Renal cortical epithelial cell (primary cell): Measurements from ENCODE around the gene ALAD. TPM values are rescaled to one million over a fixed set of nuclear protein-coding genes. Genes with fewer than 3 reads are reported as not detected.
"Not testable (repeated sequence)": the region's sequence is repeated elsewhere in the genome, so short reads cannot be mapped to it uniquely, and the experiment has no call there.

Experiments used
- DNase-seq: peaks from one replicate; pipeline ENCODE4 v3.0.0-alpha.2; 2011; ENCODE audit warnings: low read depth
- total RNA-seq: library from RNA; depleted of rRNA; stranded (reverse); fragments of >200 nt; gene quantifications from 2 replicates; pipeline ENCODE4 v1.2.3, GENCODE V29; 2014

ALAD gene
- total RNA-seq, 1 donor from 2014 or later, result 34.0 TPM

DNA sequence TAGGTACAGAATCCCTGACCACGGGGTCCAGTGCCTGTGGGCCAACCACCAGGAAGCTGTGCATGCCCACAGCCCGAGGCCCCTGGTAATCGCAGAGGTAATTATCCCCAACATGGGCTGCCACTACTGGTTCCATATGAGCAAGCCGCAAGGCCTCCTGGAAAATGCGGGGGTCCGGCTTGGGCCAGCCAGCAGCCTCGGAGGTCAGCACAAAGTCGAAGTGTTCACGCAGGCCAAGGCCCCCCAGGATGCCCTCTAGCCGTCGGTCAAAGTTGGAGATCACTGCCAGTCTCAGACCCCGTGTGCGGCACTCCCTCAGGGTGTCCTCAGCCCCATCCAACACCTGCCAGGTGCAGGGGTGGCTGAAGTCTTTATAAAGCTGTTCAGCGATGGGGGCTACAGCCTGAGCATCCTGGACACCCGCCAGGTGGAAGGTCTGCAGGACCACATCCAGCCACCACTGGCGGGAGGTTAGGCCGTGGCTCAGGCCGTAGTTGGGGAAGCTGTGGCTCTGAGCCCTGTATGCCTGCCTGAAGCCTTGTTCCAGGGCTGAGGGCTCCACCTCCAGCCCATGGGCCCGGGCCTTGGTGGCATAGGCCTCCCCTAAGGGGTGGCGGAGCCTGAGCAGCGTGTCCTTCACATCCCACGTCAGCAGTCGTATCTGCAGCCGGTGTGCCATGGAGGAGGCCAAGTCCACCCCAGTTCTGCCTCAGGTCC, 27.2 kb downstream of the ALAD start:
- DNase-seq, result no peak

DNA sequence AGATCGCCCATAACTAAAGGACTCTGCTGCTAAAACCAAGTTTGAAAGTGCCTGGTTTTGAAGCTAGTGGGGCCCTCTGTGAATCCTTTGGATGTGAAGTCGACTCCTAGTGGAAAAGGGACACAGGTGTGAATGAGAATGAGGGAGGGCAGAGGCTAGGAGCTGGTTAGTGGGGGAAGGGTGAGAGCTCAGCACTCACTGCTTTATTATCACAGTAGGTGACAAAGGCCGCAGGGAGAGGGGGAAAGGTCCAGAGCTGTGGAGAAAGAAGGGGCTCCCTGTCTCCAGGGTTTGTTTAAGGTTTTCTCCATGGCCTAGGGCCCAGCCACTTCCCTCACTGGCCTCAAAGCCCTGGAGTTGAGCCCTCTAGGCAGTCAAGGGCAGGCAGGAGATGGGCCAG, 27.8 kb downstream of the ALAD start:
- no peak for DNase-seq

DNA sequence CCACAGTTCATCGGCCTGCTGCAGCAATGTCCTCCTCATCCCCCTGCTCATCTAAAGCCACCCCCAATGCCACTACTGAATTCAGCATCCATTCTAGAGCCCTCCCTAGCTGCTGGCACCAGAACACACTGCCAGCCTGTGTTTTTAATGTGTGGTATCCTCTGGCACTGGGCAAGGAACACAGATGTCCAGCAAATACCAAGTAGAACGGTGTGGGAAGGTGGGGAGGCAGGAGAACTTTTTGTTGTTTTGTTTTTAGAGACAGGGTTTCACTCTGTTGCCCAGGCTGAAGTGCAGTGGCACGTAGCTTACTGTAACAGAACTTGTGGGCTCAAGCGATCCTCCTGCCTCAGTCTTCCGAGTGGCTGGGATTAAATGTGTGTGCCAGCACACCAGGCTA, 29.0 kb downstream of the ALAD start:
- DNase-seq, result no peak

DNA sequence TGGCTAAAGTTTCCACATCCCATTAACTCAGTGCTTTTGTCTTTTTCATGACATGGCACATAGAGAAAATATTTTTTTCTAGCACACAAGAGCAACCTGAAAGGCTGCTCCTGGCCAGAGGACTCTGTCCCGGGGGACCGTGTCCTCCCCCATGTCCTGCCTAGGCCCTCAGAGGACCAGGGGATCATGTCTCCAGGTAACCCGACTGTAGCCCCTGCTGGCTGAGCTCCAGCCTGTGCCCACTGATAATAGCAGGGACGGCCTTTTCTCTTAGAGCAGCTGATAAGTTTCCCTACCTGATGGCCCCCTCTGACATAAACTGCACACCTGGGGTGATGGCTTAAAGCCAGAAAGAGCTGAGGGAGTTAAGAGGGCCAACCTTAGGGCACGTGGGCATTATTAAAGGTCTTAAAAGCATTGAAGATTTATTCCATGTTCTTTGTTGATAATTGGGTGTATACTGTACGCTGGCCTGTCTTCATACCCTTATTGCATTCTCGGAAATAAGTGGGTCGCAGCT, 30.2 kb downstream of the ALAD start:
- DNase-seq, result no peak

DNA sequence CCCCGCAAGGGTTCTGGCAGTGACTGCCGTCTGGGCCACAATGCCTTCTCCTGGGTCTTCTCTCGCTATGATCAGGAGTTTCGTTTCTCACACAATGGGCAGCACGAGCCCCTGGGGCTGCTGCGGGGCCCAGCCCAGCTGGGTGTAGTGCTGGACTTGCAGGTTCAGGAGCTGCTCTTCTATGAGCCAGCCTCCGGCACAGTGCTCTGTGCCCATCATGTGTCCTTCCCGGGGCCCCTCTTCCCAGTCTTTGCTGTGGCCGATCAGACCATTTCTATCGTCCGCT, 31.3 kb downstream of the ALAD start:
- no peak for DNase-seq

DNA sequence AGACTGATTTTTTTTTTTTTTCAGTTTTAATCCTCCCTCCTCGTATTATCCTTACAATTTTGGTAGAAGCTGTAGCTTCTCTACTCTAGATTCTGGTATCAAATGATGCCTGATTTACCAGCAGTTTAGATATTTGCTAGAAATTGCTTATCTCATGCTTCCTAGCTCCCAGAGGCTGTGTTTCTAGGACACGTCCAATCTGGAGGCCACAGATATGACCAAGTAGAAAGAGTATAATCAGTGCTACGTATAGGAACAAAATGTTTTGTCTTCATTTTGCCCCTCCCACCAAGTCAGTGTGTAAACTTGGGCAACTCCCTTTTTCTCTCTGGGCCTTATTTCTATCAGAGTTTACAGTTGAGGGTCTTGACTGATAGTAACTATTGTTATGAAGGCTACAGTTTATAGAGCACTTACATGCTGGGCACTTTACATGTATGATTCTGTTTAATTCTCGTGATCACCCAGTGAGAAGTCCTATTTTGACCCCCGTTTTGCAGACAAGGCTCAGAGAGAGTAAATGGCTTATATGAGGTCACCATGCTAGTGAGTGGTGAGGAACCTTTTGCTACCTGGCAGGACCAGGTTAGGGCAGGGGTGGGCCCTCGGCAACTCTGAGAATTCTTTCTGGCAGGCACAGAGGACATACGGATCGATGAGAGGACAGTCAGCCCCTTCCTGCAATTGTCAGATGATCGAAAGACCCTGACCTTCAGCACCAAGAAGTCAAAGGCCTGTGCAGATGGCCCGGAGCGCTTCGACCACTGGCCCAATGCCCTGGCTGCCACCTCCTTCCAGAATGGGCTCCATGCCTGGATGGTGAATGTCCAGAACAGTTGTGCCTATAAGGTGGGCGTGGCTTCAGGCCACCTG, 31.9 kb downstream of the ALAD start:
- no peak for DNase-seq

DNA sequence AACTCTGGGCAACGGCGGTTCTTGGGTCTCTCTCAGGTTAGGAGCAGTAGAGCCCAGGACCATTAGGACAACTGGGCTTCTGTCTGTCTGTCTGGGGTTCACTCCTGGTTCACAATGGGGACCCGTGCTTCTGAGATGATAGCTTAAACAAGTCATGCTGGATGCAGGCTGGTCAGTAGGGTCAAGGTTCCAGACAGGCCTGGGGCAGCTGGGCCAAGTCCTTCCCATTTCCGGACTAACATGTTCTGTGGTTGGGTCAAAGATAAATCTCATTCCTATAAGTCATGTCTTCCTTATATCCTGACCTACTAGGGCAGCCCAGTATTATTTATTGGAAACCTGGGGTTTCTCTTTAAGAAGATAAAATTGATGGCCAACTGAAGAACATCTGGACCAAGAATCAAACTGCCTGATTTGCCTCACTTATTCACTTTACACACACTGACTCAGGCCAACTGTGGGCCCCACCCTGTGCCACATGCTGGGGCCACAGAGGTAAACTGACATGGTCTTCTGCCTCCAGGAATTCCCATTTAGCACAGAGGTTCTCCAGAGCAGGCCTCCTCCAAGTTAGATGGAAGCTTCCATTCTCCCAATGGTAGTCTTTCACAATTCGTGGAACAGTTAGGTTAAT, 32.6 kb downstream of the ALAD start:
- DNase-seq, result no peak

DNA sequence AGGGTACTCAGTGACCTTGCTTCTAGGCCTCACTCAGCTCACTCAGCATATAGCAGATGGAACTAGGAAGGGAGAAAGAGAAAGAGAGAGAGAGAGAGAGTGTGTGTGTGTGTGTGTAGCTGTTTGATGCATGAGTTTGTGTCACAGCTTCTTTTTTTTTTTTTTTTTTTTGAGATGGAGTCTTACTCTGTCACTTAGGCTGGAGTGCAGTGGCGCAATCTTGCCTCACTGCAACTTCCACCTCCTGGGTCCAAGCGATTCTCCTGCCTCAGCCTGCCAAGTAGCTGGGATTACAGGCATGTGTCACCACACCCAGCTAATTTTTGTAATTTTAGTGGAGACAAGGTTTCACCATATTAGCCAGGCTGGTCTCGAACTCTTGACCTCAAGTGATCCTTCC, 35.4 kb downstream of the ALAD start:
- DNase-seq, result not testable (repeated sequence)

DNA sequence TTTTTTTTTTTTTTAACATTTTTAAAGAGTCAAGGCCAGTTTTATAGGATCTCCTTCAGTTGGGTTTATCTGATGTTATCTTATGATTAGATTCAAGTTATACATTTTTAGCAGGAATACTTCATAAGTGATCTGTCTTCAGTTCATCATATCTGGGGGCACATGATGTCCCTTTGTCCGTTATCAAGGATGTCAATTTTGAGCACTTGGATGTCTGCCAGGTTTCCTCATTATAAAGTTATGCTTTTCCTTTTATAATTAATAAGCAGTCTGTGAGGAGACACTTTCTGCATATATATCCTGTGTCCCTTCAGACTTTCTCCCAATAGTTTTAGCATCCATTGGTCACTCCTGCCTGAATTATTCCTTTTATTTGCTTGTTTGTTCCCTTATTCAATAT, 36.1 kb downstream of the ALAD start:
- DNase-seq, result no peak

DNA sequence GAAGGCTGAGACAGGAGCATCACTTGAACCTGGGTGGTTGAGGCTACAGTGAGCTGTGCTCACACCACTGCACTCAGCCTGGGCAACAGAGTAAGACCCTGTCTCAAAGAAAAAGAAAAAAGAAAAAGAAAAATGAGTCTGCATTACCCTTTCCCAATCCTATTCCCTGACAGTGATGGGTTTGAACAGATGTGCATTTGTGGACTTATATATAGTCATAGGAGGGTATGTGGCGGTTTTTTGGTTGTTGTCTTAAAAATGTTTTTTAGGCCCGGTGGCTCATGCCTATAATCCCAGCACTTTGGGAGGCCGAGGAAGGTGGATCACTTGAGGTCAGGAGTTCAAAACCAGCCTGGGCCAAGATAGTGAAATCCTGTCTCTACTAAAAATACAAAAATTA, 37.7 kb downstream of the ALAD start:
- DNase-seq, result no peak

DNA sequence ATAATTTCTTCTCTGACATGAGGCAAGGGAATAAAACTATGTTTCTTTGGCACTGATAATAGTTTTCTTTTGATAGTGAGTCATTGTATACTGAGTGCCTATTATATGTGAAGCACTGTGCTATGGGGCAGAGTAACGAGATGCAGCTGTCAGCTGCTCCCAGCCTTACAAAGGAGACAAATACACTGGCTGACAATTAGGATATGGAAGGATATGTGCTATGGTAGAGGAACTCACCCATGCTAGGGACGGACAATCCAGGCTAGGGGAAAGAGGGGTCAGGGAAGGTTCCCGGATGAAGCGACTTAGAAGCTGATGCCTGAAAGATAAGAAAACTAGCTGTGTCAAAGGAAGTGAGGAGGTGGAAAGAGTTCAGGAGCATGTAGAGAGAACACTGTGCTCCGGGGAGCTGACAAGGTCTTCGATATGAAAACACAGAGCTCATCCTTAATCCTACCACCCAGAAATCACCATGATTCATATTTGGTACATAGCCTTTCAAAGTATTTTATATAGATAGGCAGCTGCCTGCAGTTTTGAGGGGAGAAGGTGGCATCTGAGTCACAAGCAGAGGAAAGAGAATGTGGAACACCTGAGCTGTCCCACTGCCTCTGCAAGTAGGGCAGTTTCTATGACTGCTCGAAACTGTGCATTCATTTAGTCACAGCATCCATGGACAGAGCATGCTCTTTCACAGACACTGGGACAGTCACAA, 39.6 kb downstream of the ALAD start:
- DNase-seq, result no peak

DNA sequence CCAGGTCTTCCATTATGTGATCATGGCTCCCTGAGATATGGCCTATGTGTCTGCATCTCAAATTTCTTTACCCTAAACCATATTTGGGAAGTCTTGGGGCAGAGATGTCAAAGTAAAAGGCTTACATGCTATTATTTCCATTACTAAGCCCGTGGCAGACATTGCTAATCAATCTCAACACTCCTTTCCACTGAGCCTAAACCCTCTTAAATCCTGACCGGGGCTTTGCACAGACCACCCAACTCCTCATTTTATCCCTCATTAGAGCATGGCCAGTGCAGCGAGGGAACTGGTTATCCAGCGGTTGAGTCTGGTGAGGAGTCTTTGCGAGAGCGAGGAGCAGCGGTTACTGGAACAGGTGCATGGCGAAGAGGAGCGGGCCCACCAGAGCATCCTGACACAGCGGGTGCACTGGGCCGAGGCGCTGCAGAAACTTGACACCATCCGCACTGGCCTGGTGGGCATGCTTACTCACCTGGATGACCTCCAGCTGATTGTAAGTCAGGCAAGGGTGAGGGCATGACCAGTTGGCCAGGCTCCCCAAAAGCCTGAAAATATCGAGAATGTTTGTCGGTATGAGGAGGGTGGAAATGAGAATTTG, 40.7 kb downstream of the ALAD start:
- DNase-seq, result no peak

DNA sequence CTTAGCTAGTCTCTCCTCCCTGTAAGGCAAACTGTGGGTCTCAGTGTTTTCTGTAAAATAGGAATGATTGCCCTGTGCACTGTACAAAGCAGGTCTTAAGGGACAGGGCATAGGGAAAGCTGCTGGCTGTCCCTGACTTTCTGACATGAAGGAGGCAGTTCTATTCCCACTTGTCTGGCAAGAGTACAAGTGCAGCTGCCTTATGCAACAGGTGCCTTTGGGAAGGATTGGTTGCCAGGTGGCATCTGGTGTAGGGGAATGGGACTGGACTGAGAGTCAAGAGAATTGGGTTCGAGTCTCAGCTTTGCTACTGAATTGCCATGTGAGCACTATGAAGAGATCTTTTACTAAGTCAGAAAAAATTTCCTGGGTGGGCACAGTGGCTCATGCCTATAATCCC, 41.7 kb downstream of the ALAD start:
- no peak for DNase-seq

DNA sequence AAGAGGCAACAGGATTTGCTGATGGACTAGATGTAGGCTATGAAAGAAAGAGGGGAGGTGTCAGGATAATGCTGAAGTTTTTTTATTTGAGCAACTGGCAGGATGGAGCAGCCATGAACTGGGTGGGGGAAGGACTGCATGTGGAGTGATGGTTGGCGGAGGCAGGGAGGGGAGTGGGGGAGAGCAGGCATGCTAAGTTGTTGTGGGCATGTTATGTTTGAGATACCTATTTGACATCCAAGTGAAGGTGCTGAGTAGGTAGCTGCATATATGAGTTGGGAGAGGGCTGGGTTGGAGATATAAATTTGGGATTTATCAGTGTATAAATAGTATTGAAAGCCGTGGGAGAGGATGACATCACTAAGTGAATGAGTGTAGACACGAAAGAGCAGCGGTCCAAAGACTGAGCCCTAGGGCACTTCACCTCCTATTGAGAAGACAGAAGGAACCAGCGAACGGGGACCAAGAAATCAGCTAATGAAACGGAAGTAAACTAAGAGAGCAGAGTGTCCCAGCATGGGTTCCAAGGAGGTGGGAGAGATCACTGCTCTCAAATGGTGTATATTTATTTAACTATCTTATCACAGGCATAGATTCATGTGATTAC, 44.3 kb downstream of the ALAD start:
- no peak for DNase-seq

DNA sequence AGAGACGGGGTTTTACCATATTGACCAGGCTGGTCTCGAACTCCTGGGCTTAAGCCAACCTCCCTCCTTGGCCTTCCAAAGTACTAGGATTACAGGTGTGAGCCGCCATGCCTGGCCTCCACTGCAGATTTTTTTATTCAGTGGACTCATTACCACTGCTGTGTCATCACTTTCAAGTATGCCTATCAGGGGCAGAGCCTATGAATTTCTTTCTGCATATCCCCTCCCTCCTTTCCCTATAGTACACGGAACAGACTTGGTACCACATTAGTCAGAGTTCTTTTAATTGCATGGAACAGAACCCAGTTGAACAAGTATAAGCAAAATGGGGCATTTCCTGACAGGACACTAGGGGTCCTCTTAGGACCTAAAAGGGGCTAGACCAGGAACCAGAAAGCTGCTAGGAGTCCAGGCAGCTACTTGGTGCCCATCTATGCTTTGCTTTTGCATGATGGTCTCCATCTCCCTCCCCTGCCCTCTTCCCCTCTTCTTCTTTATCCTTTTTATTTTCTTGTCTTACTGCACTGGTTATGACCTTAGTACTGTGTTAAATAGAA, 46.0 kb downstream of the ALAD start:
- peak; percentile 61 for DNase-seq

DNA sequence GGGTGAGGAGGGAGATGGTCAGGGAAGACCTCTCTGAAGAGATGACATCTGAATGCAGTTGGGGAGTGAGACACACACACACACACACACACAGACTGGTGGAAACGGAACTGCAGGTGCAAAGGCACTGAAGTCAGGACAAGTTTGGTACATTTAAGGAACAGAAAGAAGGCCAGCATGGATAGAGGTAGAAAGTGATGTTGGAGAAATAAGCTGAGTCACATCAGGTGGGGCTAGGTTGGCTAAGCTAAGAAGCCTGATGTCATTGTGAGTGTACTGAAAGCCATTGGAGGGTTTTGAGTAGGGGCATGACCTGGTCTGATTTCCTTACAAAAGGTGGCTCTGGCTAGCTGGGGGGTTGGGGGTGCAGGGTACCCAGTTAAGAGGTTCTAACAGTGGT, 48.7 kb downstream of the ALAD start:
- DNase-seq, result peak; percentile 33

DNA sequence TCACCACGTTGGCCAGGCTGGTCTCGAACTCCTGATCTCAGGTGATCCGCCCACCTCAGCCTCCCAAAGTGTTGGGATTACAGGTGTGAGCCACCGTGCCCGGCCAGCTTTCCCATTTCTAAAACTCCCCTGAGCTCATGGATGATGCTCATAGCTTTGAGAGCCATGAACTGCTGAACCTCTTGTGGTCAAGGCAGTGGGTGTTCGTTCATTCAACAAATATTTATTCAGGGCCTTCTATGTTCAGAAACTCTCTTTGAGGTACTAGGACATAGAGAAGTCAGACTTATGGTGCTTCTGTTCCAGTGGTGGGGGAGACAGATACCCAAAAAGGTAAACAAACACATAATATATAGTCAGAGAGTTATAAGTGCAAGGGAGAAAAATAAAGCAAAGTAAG, 49.1 kb downstream of the ALAD start:
- no peak for DNase-seq

DNA sequence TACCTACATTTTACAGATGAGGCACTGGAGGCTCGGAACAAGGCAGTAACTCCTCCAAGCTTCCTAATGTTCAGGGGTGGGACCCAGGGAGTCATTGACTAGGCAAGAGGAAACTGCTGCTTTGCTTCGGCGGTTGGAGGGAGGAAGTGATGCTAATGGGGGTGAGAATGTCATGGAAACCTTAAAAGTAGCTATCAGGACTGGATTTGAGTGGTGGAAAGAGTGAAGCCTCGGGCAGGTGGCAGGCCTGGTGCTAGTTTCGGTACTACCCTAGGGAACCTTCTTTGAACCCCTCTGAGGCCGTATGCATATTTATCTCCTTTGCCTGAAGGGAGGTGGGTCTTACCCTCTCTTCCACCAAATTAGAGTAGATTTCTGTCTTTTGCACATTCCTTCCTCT, 50.1 kb downstream of the ALAD start:
- no peak for DNase-seq

DNA sequence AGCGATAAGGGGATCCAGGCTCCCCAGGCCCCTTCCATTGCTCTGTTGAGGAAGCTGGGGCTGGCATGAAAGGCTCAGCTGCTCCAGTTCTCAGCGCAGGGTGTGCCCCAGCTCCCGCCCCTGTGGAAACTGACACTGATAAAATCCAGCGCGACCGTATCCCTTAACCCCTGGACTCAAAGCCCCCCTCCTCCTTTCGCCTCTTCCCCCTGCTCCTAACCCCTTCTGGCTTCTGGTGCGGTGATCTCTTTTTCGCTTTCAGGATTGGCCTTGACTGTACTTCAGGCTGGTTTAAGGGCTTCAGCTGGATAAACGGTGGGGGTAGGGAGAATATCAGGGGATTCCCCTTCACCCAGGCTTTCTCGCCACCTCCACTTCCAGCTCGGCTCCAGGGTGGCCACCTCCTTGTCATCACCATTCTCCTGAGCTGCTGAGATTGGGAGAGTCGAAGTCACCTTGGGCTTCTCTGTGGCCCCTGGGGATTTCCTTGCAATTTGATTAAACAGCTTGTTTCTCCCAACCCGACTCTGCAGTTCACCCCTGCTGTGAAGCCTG, 50.9 kb downstream of the ALAD start:
- DNase-seq, result no peak

DNA sequence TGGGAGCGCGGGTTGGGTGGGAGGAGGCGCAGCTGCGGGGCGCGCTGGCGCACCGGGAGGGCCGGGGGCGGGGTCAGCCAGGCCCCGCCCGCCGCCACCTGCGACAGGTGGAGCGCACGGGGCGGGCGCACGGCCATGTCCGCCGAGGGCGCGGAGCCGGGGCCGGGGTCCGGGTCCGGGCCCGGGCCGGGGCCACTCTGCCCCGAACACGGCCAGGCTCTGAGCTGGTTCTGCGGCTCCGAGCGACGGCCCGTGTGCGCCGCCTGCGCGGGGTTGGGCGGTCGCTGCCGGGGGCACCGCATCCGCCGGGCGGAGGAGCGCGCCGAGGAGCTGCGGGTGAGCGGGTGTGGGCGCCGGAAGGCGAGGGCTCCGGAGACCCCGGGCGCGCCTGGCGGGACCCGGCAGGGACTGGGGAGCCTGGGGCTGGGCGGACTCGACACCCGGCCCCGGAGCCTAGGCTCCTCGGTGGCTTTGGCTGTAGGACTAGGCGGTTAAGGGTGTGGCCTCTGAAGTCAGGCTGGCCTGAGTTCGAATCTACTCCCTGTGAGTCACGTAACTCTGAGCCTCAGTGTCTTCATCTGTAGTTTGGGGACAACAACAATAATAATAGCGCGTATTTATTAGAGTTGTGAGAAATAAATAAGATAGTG, 51.5 kb downstream of the ALAD start, which contains the start of gene BSPRY:
TSS of gene BSPRY (plus strand) at position 97 of the 650 bp plus-strand sequence. CDS start at position 136, 39 bp downstream.
- no peak for DNase-seq
